PC-9 (cell line): ENCODE data around the gene TIRAP.

Experiments used
- EZH2 ChIP-seq: fragments of 200-600 bp; sonication (generic); IDR thresholded peaks from 2 replicates; pipeline ENCODE4 v1.8.0; 2017; ENCODE audit warnings: antibody characterized with exemption, low read depth
- TF ChIP-seq, protein P1 (sequence below): fragments of 200-600 bp; sonication (generic); conservative IDR thresholded peaks from 2 replicates; pipeline ENCODE4 v1.6.1; 2017; ENCODE audit warnings: mixed run types, antibody characterized with exemption, mild to moderate bottlenecking, moderate library complexity

DNA sequence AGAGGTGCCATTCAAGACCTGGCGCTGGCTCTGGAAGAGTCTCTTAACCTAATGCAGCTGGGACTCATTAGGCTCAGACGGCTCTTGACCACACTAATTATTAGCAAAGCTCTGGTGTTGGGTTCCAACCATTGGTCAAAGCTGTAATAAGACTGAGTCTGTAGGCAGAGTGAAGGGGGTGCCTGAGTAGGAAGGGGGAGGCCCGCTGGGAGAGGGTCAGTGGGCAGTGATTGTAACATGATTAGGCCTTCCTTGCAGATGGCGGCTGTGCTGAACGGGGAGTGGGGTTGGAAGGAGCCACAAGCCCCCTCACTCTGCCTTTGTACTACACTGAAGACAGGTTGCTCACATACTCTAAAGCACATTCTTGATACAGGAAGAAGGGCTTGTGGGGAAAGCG, 19.4 kb upstream of the TIRAP start:
- no peak for TF ChIP-seq EZH2
- TF ChIP-seq, protein P1, sequence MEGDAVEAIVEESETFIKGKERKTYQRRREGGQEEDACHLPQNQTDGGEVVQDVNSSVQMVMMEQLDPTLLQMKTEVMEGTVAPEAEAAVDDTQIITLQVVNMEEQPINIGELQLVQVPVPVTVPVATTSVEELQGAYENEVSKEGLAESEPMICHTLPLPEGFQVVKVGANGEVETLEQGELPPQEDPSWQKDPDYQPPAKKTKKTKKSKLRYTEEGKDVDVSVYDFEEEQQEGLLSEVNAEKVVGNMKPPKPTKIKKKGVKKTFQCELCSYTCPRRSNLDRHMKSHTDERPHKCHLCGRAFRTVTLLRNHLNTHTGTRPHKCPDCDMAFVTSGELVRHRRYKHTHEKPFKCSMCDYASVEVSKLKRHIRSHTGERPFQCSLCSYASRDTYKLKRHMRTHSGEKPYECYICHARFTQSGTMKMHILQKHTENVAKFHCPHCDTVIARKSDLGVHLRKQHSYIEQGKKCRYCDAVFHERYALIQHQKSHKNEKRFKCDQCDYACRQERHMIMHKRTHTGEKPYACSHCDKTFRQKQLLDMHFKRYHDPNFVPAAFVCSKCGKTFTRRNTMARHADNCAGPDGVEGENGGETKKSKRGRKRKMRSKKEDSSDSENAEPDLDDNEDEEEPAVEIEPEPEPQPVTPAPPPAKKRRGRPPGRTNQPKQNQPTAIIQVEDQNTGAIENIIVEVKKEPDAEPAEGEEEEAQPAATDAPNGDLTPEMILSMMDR, result no peak
